Skeletal muscle cell (primary cell): ENCODE data around the gene ZNF483.
"Not testable (repeated sequence)": the region's sequence is repeated elsewhere in the genome, so short reads cannot be mapped to it uniquely, and the experiment has no call there.

Source experiments
- DNase-seq: peaks from one replicate; pipeline ENCODE4 v3.0.0-alpha.2; 2010; ENCODE audit warnings: low read depth
- H3K4me3 ChIP-seq: 2 replicates; pipeline ENCODE4 v1.5.1; 2011; ENCODE audit warnings: low read depth, mild to moderate bottlenecking, control low read depth, low read length, moderate library complexity

Gene ZNF483

GRCh38 chr9:111533099-111533790 lies 8.3 kb downstream of the ZNF483 start:
- no peak for DNase-seq
- H3K4me3 ChIP-seq: no peak overlapping the region

- no peak overlapping the region for H3K4me3 ChIP-seq
- DNase-seq: no peak
Measured at GRCh38 chr9:111542497-111543254, 17.7 kb downstream of the ZNF483 start.

GRCh38 chr9:111548623-111549022 lies 23.6 kb downstream of the ZNF483 start:
- no peak for DNase-seq
- no peak overlapping the region for H3K4me3 ChIP-seq

DNA sequence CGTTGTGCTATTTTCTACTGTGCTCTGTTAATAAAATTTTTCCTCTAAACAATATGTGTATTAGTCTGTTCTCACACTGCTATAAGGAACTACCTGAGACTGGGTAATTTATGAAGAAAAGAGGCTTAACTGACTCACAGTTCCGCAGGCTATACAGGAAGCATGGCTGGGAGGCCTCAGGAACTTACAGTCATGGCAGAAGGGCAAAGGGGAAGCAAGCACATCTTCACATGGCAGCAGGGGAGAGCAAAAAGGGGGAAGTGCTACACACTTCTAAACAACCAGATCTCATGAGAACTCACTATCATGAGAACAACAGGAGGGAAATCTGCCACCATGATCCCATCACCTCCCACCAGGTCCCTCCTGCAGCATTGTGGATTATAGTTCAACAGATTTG lies 30.4 kb downstream of the ZNF483 start:
- not testable (repeated sequence) for DNase-seq, H3K4me3 ChIP-seq

DNA sequence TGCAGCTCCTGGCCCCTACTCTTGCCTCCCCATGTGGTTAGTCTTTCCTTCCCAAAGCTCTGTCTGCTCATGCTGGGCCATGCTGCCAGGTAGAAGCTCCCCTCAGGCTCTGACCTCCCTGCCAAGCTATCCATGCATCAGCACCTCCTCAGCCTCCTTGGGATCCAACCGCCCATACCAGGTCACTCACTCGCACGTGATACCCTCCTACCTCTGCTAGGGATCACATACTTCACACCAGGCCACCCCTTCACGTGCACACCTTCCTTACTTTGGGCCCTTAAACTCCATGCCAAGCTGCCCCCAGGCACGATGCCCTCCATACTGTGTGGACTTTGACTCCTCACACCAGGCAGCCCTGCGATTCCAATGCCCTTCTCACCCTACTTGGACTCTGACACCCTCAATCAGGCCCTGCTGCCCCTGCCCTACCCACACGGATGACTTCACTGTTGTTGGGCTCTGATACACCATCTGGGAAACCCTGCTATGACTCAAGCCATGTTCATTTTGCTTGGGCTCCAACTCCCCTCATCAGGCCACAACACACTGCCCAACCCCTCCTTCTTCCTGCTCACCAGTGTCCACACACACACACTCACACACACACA lies 34.1 kb downstream of the ZNF483 start:
- H3K4me3 ChIP-seq: no peak overlapping the region
- DNase-seq: peak; percentile 4

- no peak for DNase-seq
- H3K4me3 ChIP-seq: no peak overlapping the region
Measured at GRCh38 chr9:111561165-111561719, 36.3 kb downstream of the ZNF483 start.

- H3K4me3 ChIP-seq: no peak overlapping the region
- no peak for DNase-seq
Measured at GRCh38 chr9:111566234-111566633, 41.3 kb downstream of the ZNF483 start.

GRCh38 chr9:111568127-111568526 lies 43.1 kb downstream of the ZNF483 start:
- H3K4me3 ChIP-seq, DNase-seq: not testable (repeated sequence)

- no peak overlapping the region for H3K4me3 ChIP-seq
- peak; percentile 70 for DNase-seq
Measured at GRCh38 chr9:111572950-111573604, 48.1 kb downstream of the ZNF483 start.

DNA sequence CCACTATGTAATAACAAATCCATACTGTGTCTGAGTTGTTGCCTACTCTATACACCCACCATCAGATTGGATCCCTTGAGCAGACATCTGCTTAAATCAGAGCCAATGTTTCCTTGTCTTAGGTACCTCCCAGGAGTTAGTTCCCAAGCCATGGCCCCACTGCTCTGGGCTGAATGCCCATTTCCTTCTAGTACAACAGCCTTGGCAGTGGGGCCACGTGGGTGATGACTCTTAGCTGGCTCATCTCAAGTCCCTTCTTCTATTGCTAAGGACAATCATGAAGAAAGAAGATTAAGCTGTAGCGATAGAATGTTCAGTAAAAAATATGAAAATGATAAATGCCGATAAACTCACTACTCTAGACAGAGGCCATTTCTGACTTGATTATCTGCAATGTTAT lies 57.9 kb downstream of the ZNF483 start:
- no peak overlapping the region for H3K4me3 ChIP-seq
- peak; percentile 41 for DNase-seq

DNA sequence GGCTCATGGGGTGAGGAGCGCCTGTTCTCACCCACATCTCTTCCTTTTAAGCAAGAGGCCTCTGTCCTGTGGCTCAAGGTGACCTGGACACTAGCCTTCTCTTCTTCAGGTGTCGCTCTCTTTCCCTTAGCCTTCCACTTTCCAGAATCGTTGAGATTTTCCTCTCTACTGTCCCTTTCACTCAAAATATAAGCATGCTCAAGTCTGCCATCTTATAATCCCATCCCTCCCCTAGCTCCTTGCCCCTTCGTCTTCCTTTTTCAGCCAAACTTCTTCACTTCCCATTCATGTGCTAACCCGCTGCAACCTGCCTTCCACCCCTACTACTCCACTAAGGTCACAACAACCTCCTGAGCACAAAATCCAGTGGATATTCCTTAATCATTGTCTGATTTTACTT lies 61.4 kb downstream of the ZNF483 start:
- no peak for DNase-seq
- H3K4me3 ChIP-seq: no peak overlapping the region

GRCh38 chr9:111588846-111589245 lies 63.9 kb downstream of the ZNF483 start:
- no peak overlapping the region for H3K4me3 ChIP-seq
- no peak for DNase-seq

- H3K4me3 ChIP-seq: peak overlapping the region; percentile 77
- peak; percentile 22 for DNase-seq
Measured at GRCh38 chr9:111597852-111598732, 73.1 kb downstream of the ZNF483 start.

- H3K4me3 ChIP-seq: peak overlapping the region; percentile 77
- DNase-seq: peak; percentile 35
Measured at GRCh38 chr9:111598733-111599091, 73.7 kb downstream of the ZNF483 start.

DNA sequence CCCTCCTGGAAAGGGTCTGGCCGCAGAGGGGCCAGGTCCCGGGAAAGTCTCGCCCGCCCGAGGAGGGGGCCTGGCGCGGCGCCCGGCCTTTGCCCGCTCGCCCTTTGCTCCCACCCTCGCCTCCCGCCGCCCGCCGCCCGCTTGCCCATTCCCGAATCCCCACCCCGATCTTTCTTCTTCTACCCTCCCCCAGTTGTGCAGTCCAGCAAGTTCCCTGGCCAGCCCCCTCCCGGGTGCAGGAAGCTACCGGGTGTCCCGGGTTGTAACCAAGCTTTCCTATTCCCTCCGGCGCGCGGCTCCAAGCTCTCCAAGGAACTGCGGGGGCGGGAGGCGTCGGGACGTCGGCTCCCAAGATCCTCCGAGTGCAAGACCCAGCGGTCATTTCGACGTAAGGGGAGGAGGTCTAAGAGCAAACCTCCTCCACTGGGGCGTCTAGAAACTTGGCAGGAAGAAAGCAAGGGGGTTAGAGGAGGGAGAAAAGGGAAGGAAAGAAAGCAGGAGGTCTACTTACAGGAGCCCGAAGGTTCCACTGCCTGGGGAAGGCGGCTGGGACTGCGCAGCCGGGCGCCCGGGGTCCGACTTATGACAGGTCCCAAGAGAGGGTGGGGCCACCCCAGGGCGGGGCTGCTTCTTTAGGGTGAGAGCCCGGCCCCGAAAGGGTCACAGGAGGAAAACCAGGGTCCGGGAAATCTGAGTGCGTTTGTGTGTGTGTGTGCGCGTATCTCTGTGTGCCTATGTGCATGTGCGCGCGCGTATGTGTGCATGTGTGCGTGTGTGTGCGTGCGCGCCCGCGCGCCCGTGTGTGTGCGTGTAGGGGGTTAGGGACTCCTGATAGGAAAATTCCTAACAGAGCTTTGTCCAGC lies 74.3 kb downstream of the ZNF483 start, which contains the start of gene PTGR1:
PTGR1 (minus strand) TSS at position 556 of the 863 bp plus-strand sequence. CDS start 2,225 bp downstream, outside the sequence.
- peak; percentile 75 for DNase-seq
- peak within 1 kb of the TSS; percentile 77 for H3K4me3 ChIP-seq

DNA sequence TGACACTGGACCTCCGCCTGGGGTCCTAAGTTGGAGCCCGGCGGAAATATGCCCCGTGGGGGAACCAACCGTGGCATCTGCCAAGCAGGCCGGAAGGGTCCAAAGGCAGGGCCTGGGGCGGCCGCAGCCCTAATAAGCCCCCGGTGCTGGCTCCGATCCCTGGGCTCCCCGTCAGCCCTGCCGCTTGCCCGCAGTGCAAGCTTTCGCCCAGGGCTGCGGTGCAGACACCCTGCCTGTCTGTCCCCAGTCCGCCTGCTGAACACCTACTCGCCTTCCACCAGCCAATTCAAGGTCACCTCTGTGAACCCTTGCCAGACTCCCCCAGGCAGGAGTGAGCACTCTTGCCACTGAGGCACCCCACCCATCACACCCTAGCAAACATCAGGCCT lies 75.0 kb downstream of the ZNF483 start:
- DNase-seq: no peak
- H3K4me3 ChIP-seq: peak overlapping the region; percentile 77

DNA sequence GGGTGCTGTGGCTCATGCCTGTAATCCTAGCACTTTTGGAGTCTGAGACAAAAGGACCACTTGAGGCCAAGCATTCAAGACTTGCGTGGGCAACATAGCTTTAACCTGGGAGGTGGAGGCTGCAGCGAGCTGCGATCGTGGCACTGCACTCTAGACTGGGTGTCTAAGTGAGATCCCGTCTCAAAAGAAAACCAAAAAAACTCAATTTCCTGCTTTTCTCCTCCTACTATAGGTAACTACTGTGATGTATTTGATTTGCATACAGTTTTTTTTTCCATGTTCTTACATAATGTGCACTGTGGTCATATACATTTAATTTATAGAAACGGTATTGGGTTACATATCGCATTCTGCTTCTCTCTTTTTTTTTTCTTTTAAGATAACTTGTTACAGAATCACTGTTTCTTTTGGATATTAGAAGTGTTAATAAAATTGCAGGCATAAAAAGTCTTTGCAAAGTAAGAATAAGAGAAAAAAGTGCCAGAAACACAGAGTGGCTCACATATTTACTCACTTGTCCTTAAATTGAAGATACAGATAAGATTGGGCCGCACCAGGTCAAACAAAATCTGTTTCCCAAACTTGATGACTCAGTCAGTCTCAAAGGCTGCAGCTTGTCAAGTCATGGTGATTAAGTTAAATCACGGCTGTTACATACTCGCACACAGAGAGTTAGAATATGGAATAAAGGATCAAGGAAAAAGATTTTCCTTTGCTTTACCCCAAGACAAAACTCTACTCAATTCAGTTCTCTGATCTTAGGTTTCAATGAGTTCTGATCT lies 76.4 kb downstream of the ZNF483 start:
- DNase-seq: peak; percentile 19

More for the DNA sequence above, 76.4 kb downstream of the ZNF483 start:
- no peak overlapping the region for H3K4me3 ChIP-seq
